ENCODE data around the gene NIT1. TPM values are rescaled to one million over a fixed set of nuclear protein-coding genes. Genes with fewer than 3 reads are reported as not detected.

NIT1 gene
- total and polyA plus RNA-seq, 8 donors, result 38.7 to 44.6 (median 41.2) TPM

DNA sequence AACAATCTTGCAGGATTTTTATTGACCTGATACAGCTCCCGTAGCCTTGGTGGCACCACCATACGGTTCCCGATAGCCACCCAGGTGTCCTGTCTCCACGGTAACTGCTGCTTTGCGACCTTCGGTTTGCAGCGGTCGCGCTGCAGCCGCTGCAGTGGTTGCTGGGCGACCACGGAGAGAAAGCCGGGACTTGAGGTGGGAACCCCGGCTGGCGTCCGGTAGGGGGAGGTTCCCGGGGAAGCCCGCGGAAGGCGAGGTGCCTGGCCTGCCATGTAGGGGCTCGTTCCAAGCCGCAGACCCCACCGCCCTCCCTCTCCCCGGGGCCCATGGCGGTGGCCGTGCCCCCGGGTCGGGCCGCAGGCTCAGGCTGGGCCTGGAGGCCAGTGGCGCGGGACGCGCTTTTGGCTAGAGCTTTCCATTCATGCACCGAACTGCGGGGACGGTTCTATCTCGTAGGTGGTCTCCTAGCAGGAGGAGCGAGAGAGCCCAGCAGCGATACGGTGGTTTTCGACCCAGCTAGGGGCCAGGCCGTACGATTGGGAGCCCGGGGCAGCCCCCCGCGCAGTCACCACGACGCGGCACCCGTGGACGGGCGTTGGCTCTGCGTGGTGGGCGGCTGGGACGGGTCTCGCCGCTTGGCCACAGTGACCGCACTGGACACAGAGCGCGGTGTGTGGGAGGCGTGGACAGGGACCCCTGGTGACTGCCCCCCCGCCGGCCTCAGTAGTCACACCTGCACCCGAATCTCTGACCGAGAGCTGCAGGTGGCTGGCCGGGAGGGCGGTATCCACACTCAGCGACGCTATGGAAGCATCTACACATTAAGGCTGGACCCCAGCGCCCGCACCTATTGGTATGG is 19.5 kb upstream of the NIT1 start, which contains the start of gene KLHDC9:
TSS of gene KLHDC9 (plus strand) at position 152 of the 859 bp plus-strand sequence. CDS start at position 327, 175 bp downstream.
- no peaks in the 10 kb centered on the region for H3K9me3 ChIP-seq
- TF ChIP-seq, protein P1, sequence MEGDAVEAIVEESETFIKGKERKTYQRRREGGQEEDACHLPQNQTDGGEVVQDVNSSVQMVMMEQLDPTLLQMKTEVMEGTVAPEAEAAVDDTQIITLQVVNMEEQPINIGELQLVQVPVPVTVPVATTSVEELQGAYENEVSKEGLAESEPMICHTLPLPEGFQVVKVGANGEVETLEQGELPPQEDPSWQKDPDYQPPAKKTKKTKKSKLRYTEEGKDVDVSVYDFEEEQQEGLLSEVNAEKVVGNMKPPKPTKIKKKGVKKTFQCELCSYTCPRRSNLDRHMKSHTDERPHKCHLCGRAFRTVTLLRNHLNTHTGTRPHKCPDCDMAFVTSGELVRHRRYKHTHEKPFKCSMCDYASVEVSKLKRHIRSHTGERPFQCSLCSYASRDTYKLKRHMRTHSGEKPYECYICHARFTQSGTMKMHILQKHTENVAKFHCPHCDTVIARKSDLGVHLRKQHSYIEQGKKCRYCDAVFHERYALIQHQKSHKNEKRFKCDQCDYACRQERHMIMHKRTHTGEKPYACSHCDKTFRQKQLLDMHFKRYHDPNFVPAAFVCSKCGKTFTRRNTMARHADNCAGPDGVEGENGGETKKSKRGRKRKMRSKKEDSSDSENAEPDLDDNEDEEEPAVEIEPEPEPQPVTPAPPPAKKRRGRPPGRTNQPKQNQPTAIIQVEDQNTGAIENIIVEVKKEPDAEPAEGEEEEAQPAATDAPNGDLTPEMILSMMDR (IDR thresholded peaks at IDR 0.05), result no peak
- intact Hi-C loops (cut with DNase I), result loop anchor here in 1 of 2 donors (5.0 kb wide), 1 partner anchor 101 kb away; no protein-coding TSS in a partner anchor
- H3K36me3 ChIP-seq, result peaks cover 0 to 33% of the 10 kb centered on the region in 2 donors
- ATAC-seq (peak; percentile 90), DNase-seq (peak in 3 of 4 donors; percentile 85 to 91 (median 85))
- H3K27me3 ChIP-seq, result no peaks in the 10 kb centered on the region
- H3K4me3 ChIP-seq, result peak within 1 kb of the TSS; percentile 49 to 62
- H3K4me1 ChIP-seq, result peaks cover 14 to 32% of the 10 kb centered on the region in 2 donors
- peak within 1 kb of the TSS; percentile 19 to 60 for H3K27ac ChIP-seq

DNA sequence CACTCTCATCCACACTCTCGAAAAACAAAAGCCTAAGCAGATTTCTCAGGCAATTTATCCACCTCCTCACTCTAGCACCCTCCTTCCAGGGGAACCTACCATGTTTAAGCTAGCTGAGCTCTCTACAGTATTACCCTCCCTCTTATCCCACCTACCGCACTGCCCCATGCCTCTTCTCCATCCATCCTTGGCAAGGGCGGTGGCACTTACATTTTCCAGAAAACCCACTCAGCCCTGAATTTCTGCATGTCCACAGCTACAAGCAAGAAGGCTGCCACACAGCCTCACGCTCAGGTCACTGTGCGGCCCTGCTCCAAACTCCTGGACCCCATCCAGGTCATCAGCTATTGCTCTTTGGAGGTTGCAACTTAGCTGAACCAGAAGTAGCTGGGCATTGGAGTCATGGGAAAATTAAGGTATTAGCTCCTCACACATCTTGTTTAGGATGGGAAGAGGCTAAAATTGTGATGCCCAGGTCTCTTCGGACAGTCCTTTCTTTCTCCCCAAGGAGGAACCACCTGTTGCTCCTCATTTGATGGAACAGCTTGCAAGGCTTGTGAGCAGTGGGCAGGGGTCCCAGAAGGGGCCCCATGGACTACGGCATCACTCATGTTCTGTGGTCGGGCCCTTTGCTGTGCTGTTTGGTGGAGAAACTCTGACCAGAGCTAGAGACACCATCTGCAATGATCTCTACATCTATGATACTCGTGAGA is 18.7 kb upstream of the NIT1 start:
- H3K36me3 ChIP-seq, result peaks cover 0 to 33% of the 10 kb centered on the region in 2 donors
- H3K4me1 ChIP-seq, result peaks cover 14 to 32% of the 10 kb centered on the region in 2 donors
- no peak overlapping the region for H3K4me3 ChIP-seq
- intact Hi-C loops (cut with DNase I), result loop anchor here in 1 of 2 donors (5.0 kb wide), 1 partner anchor 102 kb away; no protein-coding TSS in a partner anchor
- no peak for DNase-seq
- no peaks in the 10 kb centered on the region for H3K9me3 ChIP-seq
- no peaks in the 10 kb centered on the region for H3K27me3 ChIP-seq
- TF ChIP-seq, protein P1 (IDR thresholded peaks at IDR 0.05), result no peak
- ATAC-seq, result no peak
- H3K27ac ChIP-seq, result no peak overlapping the region

DNA sequence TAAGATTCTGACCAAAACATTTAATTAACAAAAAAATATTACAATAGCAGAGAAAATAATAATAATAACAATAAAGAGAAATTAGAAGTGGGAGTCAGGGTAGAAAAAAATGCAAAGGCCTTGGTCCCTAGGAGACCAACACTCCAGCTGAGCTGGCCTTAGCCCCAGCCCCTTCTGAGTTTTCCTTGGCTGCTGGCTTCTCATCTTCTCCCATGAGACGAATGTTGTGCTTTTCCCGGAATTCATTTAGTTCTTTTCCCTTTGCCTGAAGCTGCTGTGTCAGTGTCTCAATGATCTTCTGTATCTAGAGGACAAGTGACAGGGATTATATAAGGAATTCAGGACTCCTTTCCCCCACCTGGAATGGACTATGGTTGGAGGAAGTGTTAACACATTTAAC is 17.3 kb upstream of the NIT1 start:
- H3K36me3 ChIP-seq, result peaks cover 0 to 33% of the 10 kb centered on the region in 2 donors
- TF ChIP-seq, protein P1 (IDR thresholded peaks at IDR 0.05), result no peak
- H3K9me3 ChIP-seq, result no peaks in the 10 kb centered on the region
- no peaks in the 10 kb centered on the region for H3K27me3 ChIP-seq
- no peak for ATAC-seq
- intact Hi-C loops (cut with DNase I), result no loop called here
- H3K27ac ChIP-seq, result no peak overlapping the region
- no peak for DNase-seq
- peaks cover 14 to 32% of the 10 kb centered on the region in 2 donors for H3K4me1 ChIP-seq
- no peak overlapping the region for H3K4me3 ChIP-seq

DNA sequence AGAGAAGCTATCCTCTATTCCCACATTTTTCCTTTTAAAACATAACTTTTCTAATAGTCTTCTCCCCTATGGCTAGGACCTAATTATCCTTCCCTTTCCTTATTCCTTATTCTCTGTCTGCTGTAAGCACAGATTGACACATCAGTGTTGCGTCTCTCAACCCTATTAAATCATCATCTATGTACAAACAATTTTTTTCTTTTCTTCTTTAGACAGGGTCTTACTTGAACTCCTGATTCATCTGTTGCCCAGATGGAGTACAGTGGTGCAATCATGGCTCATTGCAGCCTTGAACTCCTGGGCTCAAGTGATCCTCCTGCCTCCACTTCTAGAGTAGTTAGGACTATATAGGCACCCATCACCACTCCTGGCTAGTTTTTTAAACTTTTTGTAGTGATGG is 11.5 kb upstream of the NIT1 start:
- no peaks in the 10 kb centered on the region for H3K9me3 ChIP-seq
- ATAC-seq (no peak), DNase-seq (no peak)
- peaks cover 0 to 19% of the 10 kb centered on the region in 2 donors for H3K36me3 ChIP-seq
- H3K27ac ChIP-seq, result no peak overlapping the region
- no peaks in the 10 kb centered on the region for H3K27me3 ChIP-seq
- intact Hi-C loops (cut with DNase I), result no loop called here
- TF ChIP-seq, protein P1 (IDR thresholded peaks at IDR 0.05), result no peak
- H3K4me3 ChIP-seq, result no peak overlapping the region
- H3K4me1 ChIP-seq, result peaks cover 0 to 7% of the 10 kb centered on the region in 2 donors

DNA sequence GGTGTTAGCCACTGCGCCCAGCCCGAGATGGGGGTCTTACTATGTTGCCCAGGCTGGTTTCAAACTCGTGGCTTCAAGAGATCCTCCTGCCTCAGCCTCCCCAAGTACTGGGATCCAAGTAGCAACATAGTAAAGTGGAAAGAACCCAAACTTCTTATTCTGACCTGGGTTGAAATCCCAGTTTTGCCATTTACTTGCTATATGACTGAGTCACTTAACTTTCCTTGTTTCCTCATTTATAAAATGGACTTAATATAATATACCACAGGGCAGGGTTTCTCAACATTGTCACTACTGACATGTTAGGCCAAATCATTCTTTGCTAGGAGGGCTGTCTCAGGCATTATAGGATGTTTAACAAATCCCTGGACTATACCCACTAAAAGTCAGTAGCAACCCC is 6.8 kb upstream of the NIT1 start:
- ATAC-seq, result no peak
- H3K27ac ChIP-seq, result no peak overlapping the region
- H3K4me1 ChIP-seq, result peaks cover 5 to 53% of the 10 kb centered on the region in 2 donors
- H3K27me3 ChIP-seq, result no peaks in the 10 kb centered on the region
- no peaks in the 10 kb centered on the region for H3K9me3 ChIP-seq
- intact Hi-C loops (cut with DNase I), result no loop called here
- no peak for DNase-seq
- TF ChIP-seq, protein P1 (IDR thresholded peaks at IDR 0.05), result no peak
- H3K4me3 ChIP-seq, result no peak overlapping the region
- H3K36me3 ChIP-seq, result peaks cover 0 to 9% of the 10 kb centered on the region in 2 donors
